ENCODE results near the gene ZNF609. TPM values are rescaled to one million over a fixed set of nuclear protein-coding genes. Genes with fewer than 3 reads are reported as not detected.

Gene ZNF609
- polyA plus RNA-seq, 1 donor from 2014 or later, result 11.8 TPM

DNA sequence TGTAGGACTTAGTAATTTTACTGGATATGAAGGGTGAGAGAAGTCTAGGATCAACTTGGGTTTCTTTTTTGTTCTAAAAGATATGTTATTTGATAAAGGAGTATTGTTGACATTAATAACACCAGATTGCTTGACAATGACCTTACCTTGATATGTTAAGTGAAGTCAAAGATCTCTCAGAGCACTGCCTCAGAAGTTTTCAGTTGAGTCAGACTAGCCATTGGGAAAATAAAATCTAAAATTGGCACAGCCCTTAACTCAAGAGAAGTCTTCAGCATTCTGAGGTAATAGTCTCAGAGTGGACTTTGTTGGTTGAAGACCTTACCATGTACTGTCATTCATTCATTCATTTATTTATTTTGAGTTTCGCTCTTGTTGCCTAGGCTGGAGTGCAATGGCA, 22.4 kb upstream of the ZNF609 start:
- Histone ChIP-seq H3F3A (ENCODE audit: insufficient read depth, low read length, poor library complexity, severe bottlenecking) (no peaks in the 10 kb centered on the region), H3K9ac (ENCODE audit: low read length) (no peak overlapping the region), H3K27ac (ENCODE audit: low read length) (no peak overlapping the region), H3K36me3 (ENCODE audit: insufficient read depth, low read length) (no peaks in the 10 kb centered on the region), H2AFZ (ENCODE audit: low read depth, low read length) (no peak overlapping the region), H3K9me2 (ENCODE audit: insufficient read depth, low read length) (no peaks in the 10 kb centered on the region), H3K79me2 (replicated peaks; ENCODE audit: insufficient read depth, low read length) (no peaks in the 10 kb centered on the region), H3K4me2 (ENCODE audit: low read length) (no peak overlapping the region), H4K20me1 (ENCODE audit: insufficient read depth) (no peaks in the 10 kb centered on the region), H3K4me3 (ENCODE audit: low read length) (no peak overlapping the region), H3K27me3 (ENCODE audit: insufficient read depth, low read depth, low read length) (no peaks in the 10 kb centered on the region), H3K9me3 (ENCODE audit: low read length) (no peaks in the 10 kb centered on the region)
- TF ChIP-seq EZH2 (IDR thresholded peaks at IDR 0.05; ENCODE audit: borderline replicate concordance, insufficient read depth, low read length, poor library complexity, severe bottlenecking) (no peak), RAD21 (conservative IDR thresholded peaks at IDR 0.05) (no peak), EP300 (conservative IDR thresholded peaks at IDR 0.05; ENCODE audit: poor library complexity, severe bottlenecking) (no peak), MXI1 (conservative IDR thresholded peaks at IDR 0.05; ENCODE audit: poor library complexity, severe bottlenecking) (no peak), TAF1 (IDR thresholded peaks at IDR 0.05; ENCODE audit: low read depth) (no peak), POLR2AphosphoS5 (IDR thresholded peaks at IDR 0.05) (no peak), SMC3 (conservative IDR thresholded peaks at IDR 0.05; ENCODE audit: poor library complexity) (no peak)
- TF ChIP-seq, protein P1, sequence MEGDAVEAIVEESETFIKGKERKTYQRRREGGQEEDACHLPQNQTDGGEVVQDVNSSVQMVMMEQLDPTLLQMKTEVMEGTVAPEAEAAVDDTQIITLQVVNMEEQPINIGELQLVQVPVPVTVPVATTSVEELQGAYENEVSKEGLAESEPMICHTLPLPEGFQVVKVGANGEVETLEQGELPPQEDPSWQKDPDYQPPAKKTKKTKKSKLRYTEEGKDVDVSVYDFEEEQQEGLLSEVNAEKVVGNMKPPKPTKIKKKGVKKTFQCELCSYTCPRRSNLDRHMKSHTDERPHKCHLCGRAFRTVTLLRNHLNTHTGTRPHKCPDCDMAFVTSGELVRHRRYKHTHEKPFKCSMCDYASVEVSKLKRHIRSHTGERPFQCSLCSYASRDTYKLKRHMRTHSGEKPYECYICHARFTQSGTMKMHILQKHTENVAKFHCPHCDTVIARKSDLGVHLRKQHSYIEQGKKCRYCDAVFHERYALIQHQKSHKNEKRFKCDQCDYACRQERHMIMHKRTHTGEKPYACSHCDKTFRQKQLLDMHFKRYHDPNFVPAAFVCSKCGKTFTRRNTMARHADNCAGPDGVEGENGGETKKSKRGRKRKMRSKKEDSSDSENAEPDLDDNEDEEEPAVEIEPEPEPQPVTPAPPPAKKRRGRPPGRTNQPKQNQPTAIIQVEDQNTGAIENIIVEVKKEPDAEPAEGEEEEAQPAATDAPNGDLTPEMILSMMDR (IDR thresholded peaks at IDR 0.05; ENCODE audit: poor library complexity, severe bottlenecking), result no peak
- TF ChIP-seq, protein P2, sequence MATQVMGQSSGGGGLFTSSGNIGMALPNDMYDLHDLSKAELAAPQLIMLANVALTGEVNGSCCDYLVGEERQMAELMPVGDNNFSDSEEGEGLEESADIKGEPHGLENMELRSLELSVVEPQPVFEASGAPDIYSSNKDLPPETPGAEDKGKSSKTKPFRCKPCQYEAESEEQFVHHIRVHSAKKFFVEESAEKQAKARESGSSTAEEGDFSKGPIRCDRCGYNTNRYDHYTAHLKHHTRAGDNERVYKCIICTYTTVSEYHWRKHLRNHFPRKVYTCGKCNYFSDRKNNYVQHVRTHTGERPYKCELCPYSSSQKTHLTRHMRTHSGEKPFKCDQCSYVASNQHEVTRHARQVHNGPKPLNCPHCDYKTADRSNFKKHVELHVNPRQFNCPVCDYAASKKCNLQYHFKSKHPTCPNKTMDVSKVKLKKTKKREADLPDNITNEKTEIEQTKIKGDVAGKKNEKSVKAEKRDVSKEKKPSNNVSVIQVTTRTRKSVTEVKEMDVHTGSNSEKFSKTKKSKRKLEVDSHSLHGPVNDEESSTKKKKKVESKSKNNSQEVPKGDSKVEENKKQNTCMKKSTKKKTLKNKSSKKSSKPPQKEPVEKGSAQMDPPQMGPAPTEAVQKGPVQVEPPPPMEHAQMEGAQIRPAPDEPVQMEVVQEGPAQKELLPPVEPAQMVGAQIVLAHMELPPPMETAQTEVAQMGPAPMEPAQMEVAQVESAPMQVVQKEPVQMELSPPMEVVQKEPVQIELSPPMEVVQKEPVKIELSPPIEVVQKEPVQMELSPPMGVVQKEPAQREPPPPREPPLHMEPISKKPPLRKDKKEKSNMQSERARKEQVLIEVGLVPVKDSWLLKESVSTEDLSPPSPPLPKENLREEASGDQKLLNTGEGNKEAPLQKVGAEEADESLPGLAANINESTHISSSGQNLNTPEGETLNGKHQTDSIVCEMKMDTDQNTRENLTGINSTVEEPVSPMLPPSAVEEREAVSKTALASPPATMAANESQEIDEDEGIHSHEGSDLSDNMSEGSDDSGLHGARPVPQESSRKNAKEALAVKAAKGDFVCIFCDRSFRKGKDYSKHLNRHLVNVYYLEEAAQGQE (IDR thresholded peaks at IDR 0.05; ENCODE audit: borderline replicate concordance), result no peak

DNA sequence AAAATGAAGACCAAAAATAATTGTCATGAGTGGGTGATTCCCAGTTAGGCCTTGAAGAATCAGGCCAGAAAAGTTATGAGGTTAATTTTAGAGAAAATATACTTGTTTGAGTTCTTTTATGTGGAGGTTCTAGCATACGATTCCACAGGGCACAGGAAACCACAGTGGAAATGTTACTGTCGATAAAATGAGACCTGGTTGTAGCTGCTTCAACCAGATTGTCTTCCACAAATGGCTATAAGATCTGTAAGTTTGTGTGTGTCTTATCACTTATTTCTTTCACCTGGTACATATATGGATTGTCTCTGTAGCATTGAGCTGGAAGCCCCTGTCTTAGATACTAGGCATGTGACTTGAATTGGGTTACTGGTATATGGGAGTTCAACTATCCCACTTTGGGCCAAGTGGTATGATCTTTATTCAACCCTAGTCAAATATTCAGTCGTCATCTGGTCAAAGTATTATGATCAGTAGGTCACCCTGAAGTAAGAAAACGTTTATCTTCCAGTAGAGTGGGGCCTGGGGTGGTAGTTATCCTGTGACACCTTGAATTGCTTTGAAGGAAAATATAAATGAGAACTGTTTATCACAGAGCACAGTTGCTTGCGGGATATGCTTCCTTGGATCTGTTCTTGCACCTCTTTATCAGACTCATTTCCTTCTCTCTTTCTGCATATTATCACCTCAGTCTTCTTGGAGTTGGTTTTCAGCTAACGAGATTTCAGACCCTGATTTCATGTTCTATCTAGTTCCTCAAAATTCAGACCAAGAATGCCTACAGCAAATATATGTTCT, 21.5 kb upstream of the ZNF609 start:
- no peaks in the 10 kb centered on the region for H3K79me2 ChIP-seq (replicated peaks; ENCODE audit: insufficient read depth, low read length)
- H3K9me2 ChIP-seq (ENCODE audit: insufficient read depth, low read length), result no peaks in the 10 kb centered on the region
- no peak overlapping the region for H3K4me2 ChIP-seq (ENCODE audit: low read length)
- no peak overlapping the region for H3K9ac ChIP-seq (ENCODE audit: low read length)
- no peaks in the 10 kb centered on the region for H4K20me1 ChIP-seq (ENCODE audit: insufficient read depth)
- H3K4me3 ChIP-seq (ENCODE audit: low read length), result no peak overlapping the region
- H2AFZ ChIP-seq (ENCODE audit: low read depth, low read length), result no peak overlapping the region
- TF ChIP-seq TAF1 (IDR thresholded peaks at IDR 0.05; ENCODE audit: low read depth) (no peak), EZH2 (IDR thresholded peaks at IDR 0.05; ENCODE audit: borderline replicate concordance, insufficient read depth, low read length, poor library complexity, severe bottlenecking) (no peak), RAD21 (conservative IDR thresholded peaks at IDR 0.05) (no peak), EP300 (conservative IDR thresholded peaks at IDR 0.05; ENCODE audit: poor library complexity, severe bottlenecking) (no peak), POLR2AphosphoS5 (IDR thresholded peaks at IDR 0.05) (no peak), MXI1 (conservative IDR thresholded peaks at IDR 0.05; ENCODE audit: poor library complexity, severe bottlenecking) (no peak), SMC3 (conservative IDR thresholded peaks at IDR 0.05; ENCODE audit: poor library complexity) (no peak)
- TF ChIP-seq, protein P1 (IDR thresholded peaks at IDR 0.05; ENCODE audit: poor library complexity, severe bottlenecking), result no peak
- TF ChIP-seq, protein P2 (IDR thresholded peaks at IDR 0.05; ENCODE audit: borderline replicate concordance), result no peak
- H3K36me3 ChIP-seq (ENCODE audit: insufficient read depth, low read length), result no peaks in the 10 kb centered on the region
- H3K27ac ChIP-seq (ENCODE audit: low read length), result no peak overlapping the region
- H3K9me3 ChIP-seq (ENCODE audit: low read length), result no peaks in the 10 kb centered on the region
- no peaks in the 10 kb centered on the region for H3F3A ChIP-seq (ENCODE audit: insufficient read depth, low read length, poor library complexity, severe bottlenecking)
- H3K27me3 ChIP-seq (ENCODE audit: insufficient read depth, low read depth, low read length), result no peaks in the 10 kb centered on the region

Measured in neural cell (in vitro differentiated cells).